B cell (primary cell): ENCODE results near the gene DOCK6. TPM values are rescaled to one million over a fixed set of nuclear protein-coding genes. Genes with fewer than 3 reads are reported as not detected.
"Not testable (repeated sequence)": the region's sequence is repeated elsewhere in the genome, so short reads cannot be mapped to it uniquely, and the experiment has no call there.

Source experiments
- ATAC-seq: fragments of 200-7000 bp; cut with Tn5 transposase; one replicate; pipeline ENCODE4 v1.10.0; 2021; ENCODE audit warnings: low read depth, mild to moderate bottlenecking, moderate number of reproducible peaks, moderate library complexity
- CTCF ChIA-PET: fragments of 350-600 bp; sonication (Branson Sonifier 250); formaldehyde crosslinking; loops from one replicate; lab custom pipeline; 2021; ENCODE audit warnings: antibody characterized with exemption, inconsistent platforms; lab: Charles Lee
- POLR2A ChIA-PET: fragments of 350-600 bp; sonication (Branson Sonifier 250); formaldehyde crosslinking; loops from one replicate; lab custom pipeline; 2021; ENCODE audit warnings: antibody characterized with exemption; lab: Charles Lee
- DNase-seq: peaks from one replicate; pipeline ENCODE4 v3.0.0; 2013
- H2AFZ ChIP-seq: 2 replicates; pipeline ENCODE4 v1.6.1; 2012; ENCODE audit warnings: mild to moderate bottlenecking, low read depth, low read length; ENCODE audit not compliant: insufficient read depth, poor library complexity, severe bottlenecking
- H3K27ac ChIP-seq, 2 donors: 1 replicate in 1 of 2; 2 replicates in 1 of 2; pipeline ENCODE4 v1.5.1; 2012 to 2013; ENCODE audit warnings: low read length in 2 of 2, mild to moderate bottlenecking in 2 of 2, moderate library complexity in 1 of 2
- H3K27me3 ChIP-seq, 4 experiments: fragments of 200-600 bp in 1 of 4; sonication (generic) in 1 of 4; replicated peaks in 1 of 4; 1 replicate in 2 of 4; 2 replicates in 2 of 4; pipeline versions ENCODE4 v1.6.1 to v1.7.0; 2013 to 2016; ENCODE audit warnings: low read length in 3 of 4, mild to moderate bottlenecking in 2 of 4, mixed read lengths in 1 of 4, moderate library complexity in 1 of 4; ENCODE audit not compliant: insufficient read depth in 4 of 4, control insufficient read depth in 3 of 4; ENCODE audit errors: control extremely low read depth in 1 of 4
- H3K36me3 ChIP-seq, 2 experiments: replicated peaks in 1 of 2; 1 replicate in 1 of 2; 2 replicates in 1 of 2; pipeline versions ENCODE4 v1.6.1 to v1.7.1; 2013; ENCODE audit warnings: low read length in 1 of 2; ENCODE audit not compliant: insufficient read depth in 2 of 2, control insufficient read depth in 1 of 2; ENCODE audit errors: control extremely low read depth in 1 of 2, extremely low read depth in 1 of 2
- H3K4me1 ChIP-seq, 2 donors: fragments of 200-600 bp in 1 of 2; sonication (generic) in 1 of 2; 1 replicate in 1 of 2; 2 replicates in 1 of 2; pipeline versions ENCODE4 v1.5.1 to v1.6.1; 2013 to 2017; ENCODE audit warnings: low read length in 2 of 2; ENCODE audit not compliant: control insufficient read depth in 2 of 2, insufficient read depth in 2 of 2
- H3K4me2 ChIP-seq: replicated peaks from 2 replicates; pipeline ENCODE3; 2012; ENCODE audit warnings: mild to moderate bottlenecking, low read depth, low read length; ENCODE audit not compliant: poor library complexity, severe bottlenecking
- H3K4me3 ChIP-seq, 5 experiments: fragments of 200-600 bp in 1 of 5; sonication (generic) in 1 of 5; 1 replicate in 3 of 5; 2 replicates in 2 of 5; pipeline versions ENCODE4 v1.5.1 to v1.7.0; 2011 to 2016; ENCODE audit warnings: low read length in 4 of 5, mild to moderate bottlenecking in 4 of 5, low read depth in 2 of 5, control low read depth in 1 of 5, moderate library complexity in 1 of 5; ENCODE audit not compliant: insufficient read depth in 1 of 5; ENCODE audit errors: control extremely low read depth in 1 of 5, extremely low read depth in 1 of 5
- H3K79me2 ChIP-seq: fragments of 200-600 bp; sonication (generic); one replicate; pipeline ENCODE4 v1.6.0; 2016; ENCODE audit warnings: low read length; ENCODE audit not compliant: control insufficient read depth, insufficient read depth
- H3K9ac ChIP-seq: fragments of 200-600 bp; sonication (generic); 2 replicates; pipeline ENCODE4 v1.6.1; 2017; ENCODE audit warnings: mild to moderate bottlenecking, low read length, moderate library complexity
- H3K9me3 ChIP-seq, 3 donors: one replicate each; pipeline versions ENCODE4 v1.6.1 to v1.7.1; 2013; ENCODE audit warnings: low read length in 2 of 3; ENCODE audit not compliant: control insufficient read depth in 2 of 3, insufficient read depth in 1 of 3; ENCODE audit errors: control extremely low read depth in 1 of 3
- H4K20me1 ChIP-seq: 2 replicates; pipeline ENCODE4 v1.6.0; 2012; ENCODE audit warnings: mild to moderate bottlenecking, low read length; ENCODE audit not compliant: insufficient read depth, control insufficient read depth, poor library complexity, severe bottlenecking
- H3K27ac Mint-ChIP-seq: one replicate; pipeline ENCODE4 v1.8.0; 2021; ENCODE audit warnings: mixed read lengths
- H3K27me3 Mint-ChIP-seq: one replicate; pipeline ENCODE4 v1.8.0; 2021; ENCODE audit warnings: mixed read lengths
- H3K4me1 Mint-ChIP-seq: one replicate; pipeline ENCODE4 v1.8.0; 2021; ENCODE audit warnings: mixed read lengths
- H3K4me3 Mint-ChIP-seq: one replicate; pipeline ENCODE4 v1.8.0; 2021; ENCODE audit warnings: mixed read lengths
- H3K9me3 Mint-ChIP-seq: one replicate; pipeline ENCODE4 v1.8.0; 2022; ENCODE audit warnings: mixed read lengths; ENCODE audit not compliant: insufficient read depth
- EZH2 ChIP-seq: IDR thresholded peaks from 2 replicates; pipeline ENCODE4 v1.6.1; 2012; ENCODE audit warnings: borderline replicate concordance, low read depth, mild to moderate bottlenecking, moderate library complexity, low read length; ENCODE audit not compliant: insufficient read depth, poor library complexity, severe bottlenecking
- WGBS: methylation state at CpG from one replicate; pipeline ENCODE4 v1.1.5; 2013; ENCODE audit warnings: missing lambda C conversion rate; ENCODE audit not compliant: insufficient coverage; 5-methylcytosine and 5-hydroxymethylcytosine counted together
- intact Hi-C: fragments of 100-400 bp; cut with micrococcal nuclease; formaldehyde crosslinking; loops from one replicate; pipeline ENCODE4 v1.10.0; 2022
- polyA plus RNA-seq: library from polyadenylated mRNA; depleted of rRNA; stranded (reverse); fragments of >200 nt; gene quantifications from 2 replicates; pipeline ENCODE4 v1.2.3, GENCODE V29; 2012
- total RNA-seq, 2 donors: library from RNA; stranded (reverse); fragments of 120-200 nt in 1 of 2; gene quantifications; 1 replicate in 1 of 2; 2 replicates in 1 of 2; pipeline versions ENCODE4 v1.2.3 to v1.2.4, GENCODE V29; 2013 to 2022
- TF ChIP-seq, protein P1 (sequence below): fragments of 200-600 bp; IDR thresholded peaks from one replicate; pipeline ENCODE4 v1.8.0; 2022; ENCODE audit warnings: antibody characterized with exemption, mild to moderate bottlenecking

Gene DOCK6
- total and polyA plus RNA-seq, 2 donors (not counting 1 experiment from before 2014, with no cell fraction given): 5.3 to 11.9 TPM

DNA sequence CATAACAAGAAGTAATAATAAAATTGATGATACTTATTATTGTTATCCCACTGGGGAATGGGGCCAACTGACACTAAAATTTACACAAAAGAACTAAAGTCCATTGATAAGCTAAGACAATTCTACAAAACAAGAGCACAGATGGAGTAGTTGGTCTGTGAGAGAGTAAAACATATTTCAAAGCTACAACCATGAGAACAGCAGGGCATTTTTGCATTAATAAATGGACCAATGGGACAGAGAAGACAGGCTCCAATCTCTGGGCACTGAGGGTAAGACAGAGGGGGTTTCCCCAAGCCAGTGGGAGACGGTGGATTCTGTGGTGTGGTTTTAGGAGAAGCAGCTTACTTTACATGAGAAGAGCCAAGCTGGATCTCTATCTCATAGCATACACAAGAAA is 79.3 kb downstream of the DOCK6 start:
- H3K9me3 Mint-ChIP-seq: no peaks in the 10 kb centered on the region
- DNase-seq (no peak), ATAC-seq (no peak)
- H3K4me1 Mint-ChIP-seq: peaks cover 14% of the 10 kb centered on the region
- CTCF ChIA-PET: interaction anchor here (1.6 kb wide), 1 partner anchor 57 kb away, joined by 5 read pairs; no protein-coding TSS in a partner anchor
- no peak for TF ChIP-seq EZH2
- TF ChIP-seq, protein P1, sequence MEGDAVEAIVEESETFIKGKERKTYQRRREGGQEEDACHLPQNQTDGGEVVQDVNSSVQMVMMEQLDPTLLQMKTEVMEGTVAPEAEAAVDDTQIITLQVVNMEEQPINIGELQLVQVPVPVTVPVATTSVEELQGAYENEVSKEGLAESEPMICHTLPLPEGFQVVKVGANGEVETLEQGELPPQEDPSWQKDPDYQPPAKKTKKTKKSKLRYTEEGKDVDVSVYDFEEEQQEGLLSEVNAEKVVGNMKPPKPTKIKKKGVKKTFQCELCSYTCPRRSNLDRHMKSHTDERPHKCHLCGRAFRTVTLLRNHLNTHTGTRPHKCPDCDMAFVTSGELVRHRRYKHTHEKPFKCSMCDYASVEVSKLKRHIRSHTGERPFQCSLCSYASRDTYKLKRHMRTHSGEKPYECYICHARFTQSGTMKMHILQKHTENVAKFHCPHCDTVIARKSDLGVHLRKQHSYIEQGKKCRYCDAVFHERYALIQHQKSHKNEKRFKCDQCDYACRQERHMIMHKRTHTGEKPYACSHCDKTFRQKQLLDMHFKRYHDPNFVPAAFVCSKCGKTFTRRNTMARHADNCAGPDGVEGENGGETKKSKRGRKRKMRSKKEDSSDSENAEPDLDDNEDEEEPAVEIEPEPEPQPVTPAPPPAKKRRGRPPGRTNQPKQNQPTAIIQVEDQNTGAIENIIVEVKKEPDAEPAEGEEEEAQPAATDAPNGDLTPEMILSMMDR: no peak
- Histone ChIP-seq H4K20me1 (no peaks in the 10 kb centered on the region), H3K9ac (no peak overlapping the region), H3K36me3 (no peaks in the 10 kb centered on the region), H3K4me3 (no peak overlapping the region), H3K4me2 (no peak overlapping the region), H3K9me3 (no peaks in the 10 kb centered on the region), H3K27me3 (peaks cover 0 to 17% (median 5%) of the 10 kb centered on the region in 4 experiments), H3K79me2 (no peaks in the 10 kb centered on the region), H3K4me1 (peaks cover 12 to 15% of the 10 kb centered on the region in 2 donors), H2AFZ (no peak overlapping the region), H3K27ac (no peak overlapping the region)
- no peak overlapping the region for H3K27ac Mint-ChIP-seq
- POLR2A ChIA-PET: interaction anchor here (0.6 kb wide), 2 partner anchors 10 to 48 kb away, joined by 4 to 9 read pairs; no protein-coding TSS in a partner anchor
- no peak overlapping the region for H3K4me3 Mint-ChIP-seq
- H3K27me3 Mint-ChIP-seq: peaks cover 19% of the 10 kb centered on the region
- WGBS: no CpG with 5 or more reads among the region's 1 CpG
- intact Hi-C loops: no loop called here

DNA sequence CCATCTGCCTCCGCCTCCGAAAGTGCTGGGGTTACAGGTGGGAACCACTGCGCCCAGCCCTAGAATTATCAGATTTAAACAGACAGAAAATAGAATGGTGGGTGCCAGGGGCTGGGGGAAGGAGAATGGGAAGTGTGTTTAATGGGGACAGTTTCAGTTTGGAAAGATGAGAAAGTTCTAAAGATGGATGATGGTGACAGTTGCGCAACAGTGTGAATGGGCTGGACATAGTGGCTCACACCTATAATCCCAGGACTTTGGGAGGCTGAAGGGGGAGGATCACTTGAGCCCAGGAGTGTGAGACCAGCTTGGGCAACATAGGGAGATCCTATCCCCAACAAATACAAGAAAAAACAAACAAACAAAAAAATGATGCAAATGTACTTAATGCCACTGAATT is 80.8 kb downstream of the DOCK6 start:
- H3K4me3 ChIP-seq: no peak overlapping the region
- ChIA-PET POLR2A (no interaction called here), CTCF (no interaction called here)
- H3K27ac ChIP-seq: no peak overlapping the region
- peaks cover 23% of the 10 kb centered on the region for H3K27me3 Mint-ChIP-seq
- TF ChIP-seq, protein P1: no peak
- no peak for TF ChIP-seq EZH2
- no peaks in the 10 kb centered on the region for H4K20me1 ChIP-seq
- DNase-seq: no peak
- H2AFZ ChIP-seq: no peak overlapping the region
- no peak for ATAC-seq
- intact Hi-C loops: no loop called here
- no CpG with 5 or more reads among the region's 4 CpGs for WGBS
- H3K9me3 Mint-ChIP-seq: no peaks in the 10 kb centered on the region
- peaks cover 17% of the 10 kb centered on the region for H3K4me1 Mint-ChIP-seq
- peaks cover 12 to 15% of the 10 kb centered on the region in 2 donors for H3K4me1 ChIP-seq
- peak overlapping the region; percentile 2 for H3K4me3 Mint-ChIP-seq
- H3K36me3 ChIP-seq: no peaks in the 10 kb centered on the region
- peaks cover 0 to under 1% (median 0%) of the 10 kb centered on the region in 3 donors for H3K9me3 ChIP-seq
- peak overlapping the region; percentile 10 for H3K27ac Mint-ChIP-seq
- no peak overlapping the region for H3K4me2 ChIP-seq
- H3K27me3 ChIP-seq: peaks cover 0 to 20% (median 7%) of the 10 kb centered on the region in 4 experiments
- H3K79me2 ChIP-seq: no peaks in the 10 kb centered on the region
- H3K9ac ChIP-seq: no peak overlapping the region

DNA sequence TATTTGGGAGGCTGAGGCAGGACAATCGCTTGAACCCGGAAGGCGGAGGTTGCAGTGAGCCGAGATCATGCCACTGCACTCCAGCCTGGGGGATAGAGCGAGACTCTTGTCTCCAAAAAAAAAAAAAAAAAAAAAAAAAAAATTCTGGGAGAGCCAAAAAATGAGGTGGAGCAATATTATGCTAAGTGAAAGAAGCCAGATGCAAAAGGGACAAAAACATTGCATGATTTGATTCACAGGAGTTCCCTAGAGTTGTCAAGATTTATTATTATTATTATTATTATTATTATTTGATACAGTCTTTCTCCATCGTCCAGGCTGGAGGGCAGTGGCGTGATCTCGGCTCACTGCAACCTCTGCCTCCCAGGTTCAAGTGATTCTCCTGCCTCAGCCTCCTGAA is 81.3 kb downstream of the DOCK6 start:
- intact Hi-C loops: not testable (repeated sequence)
- WGBS: 100% methylated on average over 3 of the region's 8 CpGs

More for the DNA sequence above, 81.3 kb downstream of the DOCK6 start:
- peaks cover 17% of the 10 kb centered on the region for H3K4me1 Mint-ChIP-seq
- H3K9me3 ChIP-seq, CTCF ChIA-PET, H3K79me2 ChIP-seq, DNase-seq, H3K27ac ChIP-seq, H3K27ac Mint-ChIP-seq, H3K9ac ChIP-seq, H3K36me3 ChIP-seq, H2AFZ ChIP-seq, H3K9me3 Mint-ChIP-seq, H3K4me2 ChIP-seq, H4K20me1 ChIP-seq, H3K4me3 ChIP-seq, ATAC-seq, POLR2A ChIA-PET, H3K4me3 Mint-ChIP-seq: not testable (repeated sequence)
- peaks cover 23% of the 10 kb centered on the region for H3K27me3 Mint-ChIP-seq
- H3K27me3 ChIP-seq: peaks cover 0 to 20% (median 7%) of the 10 kb centered on the region in 4 experiments
- peaks cover 12 to 15% of the 10 kb centered on the region in 2 donors for H3K4me1 ChIP-seq
